HG02885 (cell line): ENCODE measurements around the gene CTDSP1.
A peak's percentile ranks its signal among the peaks of the same experiment; 100 is the strongest.

ENCODE experiments used
- ATAC-seq: cut with Tn5 transposase; IDR thresholded peaks from one replicate; pipeline ENCODE4 v1.9.1; 2021; ENCODE audit warnings: mild to moderate bottlenecking; ENCODE audit not compliant: unreplicated experiment, poor library complexity

The CTDSP1 gene

DNA sequence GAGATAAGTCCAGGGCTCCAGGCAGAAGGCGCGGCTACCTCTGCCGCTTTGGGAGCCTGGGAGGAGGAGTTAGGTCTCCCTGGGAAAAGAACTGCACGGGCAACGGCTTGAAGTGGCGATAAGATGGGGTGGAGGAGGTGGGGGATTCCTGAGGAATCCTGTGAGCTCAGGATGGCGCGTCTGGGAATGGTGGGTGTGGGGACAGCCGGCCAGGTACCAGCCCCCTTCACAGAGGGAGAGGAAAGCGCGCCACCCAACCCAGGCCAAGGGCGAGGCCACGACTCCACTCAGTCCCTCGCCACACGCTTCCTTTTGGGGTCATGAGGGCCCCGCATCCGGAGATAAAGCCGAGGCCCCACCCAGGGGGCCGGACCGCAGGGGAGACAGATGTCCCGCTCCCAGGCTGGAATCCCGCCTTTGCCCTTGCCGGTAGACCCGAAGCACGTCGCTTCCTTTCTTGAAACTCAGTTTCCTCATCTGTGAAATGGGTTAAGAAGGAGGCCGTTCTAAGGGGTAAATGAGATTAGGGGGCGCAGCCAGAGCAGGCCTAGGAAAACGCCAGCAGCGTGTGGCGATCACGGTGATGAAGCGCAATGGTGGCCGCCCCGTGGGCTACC, 1.7 kb upstream of the CTDSP1 start:
- ATAC-seq: peak; percentile 28

DNA sequence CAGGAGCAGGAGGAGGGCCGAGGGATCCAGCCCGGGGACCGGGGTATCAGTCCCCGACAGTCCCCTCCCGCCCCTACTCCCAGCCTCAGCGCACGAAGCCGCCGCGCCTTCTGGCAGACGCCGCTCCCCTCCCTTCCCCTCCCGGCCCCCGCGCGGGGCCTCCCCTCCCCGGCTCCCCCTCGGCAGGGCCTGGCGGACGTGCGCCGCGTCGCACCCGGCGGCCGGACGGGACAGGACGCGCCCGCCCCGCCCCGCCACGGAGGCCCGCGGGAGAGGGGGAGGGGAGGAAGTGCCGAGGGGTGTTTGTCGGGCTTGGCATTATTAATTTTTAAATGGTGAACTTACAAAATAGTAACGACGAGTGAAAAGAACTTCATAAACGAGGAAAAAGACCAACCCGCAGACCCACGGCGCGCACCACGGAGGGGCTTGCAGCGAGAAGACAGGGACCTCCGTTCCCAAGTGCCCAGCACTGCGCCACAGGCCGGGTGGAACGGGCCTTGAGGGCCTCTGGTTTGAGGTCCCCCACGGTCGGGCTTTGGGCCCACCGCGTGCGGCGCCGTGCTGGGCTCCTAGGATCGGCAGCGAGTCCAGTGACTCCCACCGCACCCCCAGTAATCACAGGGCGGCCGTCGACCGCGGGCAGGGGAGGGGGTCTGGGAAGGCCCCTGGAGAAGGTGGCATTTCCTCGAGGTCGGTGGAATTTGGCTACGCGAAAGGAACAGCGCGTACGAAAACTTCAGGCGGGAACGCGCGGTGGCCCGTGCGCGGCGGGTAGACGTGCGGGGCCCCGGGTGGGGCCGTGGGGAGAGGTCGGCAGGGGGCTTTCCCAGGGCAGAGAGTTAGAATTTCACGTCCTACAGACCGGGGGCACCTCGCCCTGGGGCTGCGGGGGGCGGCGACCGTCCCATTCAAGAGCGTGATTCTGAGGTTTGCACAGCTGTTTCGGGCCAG, 954 bp upstream of the CTDSP1 start:
- peak; percentile 23 for ATAC-seq

DNA sequence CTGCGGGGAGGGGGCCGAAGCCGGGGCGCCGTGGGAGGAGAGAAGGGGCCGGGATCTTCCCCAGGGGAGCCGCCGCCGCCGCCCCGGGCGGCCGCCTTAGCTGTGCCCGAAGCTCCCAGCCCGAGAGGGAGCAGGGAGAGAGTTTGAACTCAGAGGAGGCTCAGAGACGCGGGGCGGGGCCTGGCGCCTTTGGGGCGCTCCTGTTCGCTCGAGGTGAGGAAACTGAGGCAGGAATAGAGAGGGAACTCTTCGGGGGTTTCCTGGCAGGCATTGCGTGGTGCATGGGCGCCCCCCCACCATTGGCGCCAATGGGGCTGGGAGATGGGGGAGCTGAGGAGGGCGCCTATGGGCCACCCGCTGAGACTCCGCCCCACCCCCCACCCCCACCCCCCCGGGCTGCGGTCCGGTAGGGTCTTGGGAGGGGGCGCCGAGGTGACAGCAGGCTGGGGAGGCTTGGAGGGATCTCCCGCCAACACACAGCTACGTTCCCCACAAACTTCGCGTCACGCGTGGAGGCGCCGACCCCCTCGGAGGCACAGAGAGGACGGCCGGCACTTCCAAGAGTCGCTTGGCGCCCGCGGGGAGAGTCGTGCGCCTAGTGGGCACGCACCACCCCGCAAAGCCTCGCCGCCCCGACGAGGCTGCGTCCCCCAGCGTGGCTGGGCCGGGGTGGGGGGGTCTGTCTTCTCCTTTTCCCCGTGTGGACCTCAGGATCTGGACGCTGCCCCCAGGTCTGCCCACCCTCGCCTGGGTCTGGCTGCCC, 680 bp downstream of the CTDSP1 start:
- ATAC-seq: no peak

DNA sequence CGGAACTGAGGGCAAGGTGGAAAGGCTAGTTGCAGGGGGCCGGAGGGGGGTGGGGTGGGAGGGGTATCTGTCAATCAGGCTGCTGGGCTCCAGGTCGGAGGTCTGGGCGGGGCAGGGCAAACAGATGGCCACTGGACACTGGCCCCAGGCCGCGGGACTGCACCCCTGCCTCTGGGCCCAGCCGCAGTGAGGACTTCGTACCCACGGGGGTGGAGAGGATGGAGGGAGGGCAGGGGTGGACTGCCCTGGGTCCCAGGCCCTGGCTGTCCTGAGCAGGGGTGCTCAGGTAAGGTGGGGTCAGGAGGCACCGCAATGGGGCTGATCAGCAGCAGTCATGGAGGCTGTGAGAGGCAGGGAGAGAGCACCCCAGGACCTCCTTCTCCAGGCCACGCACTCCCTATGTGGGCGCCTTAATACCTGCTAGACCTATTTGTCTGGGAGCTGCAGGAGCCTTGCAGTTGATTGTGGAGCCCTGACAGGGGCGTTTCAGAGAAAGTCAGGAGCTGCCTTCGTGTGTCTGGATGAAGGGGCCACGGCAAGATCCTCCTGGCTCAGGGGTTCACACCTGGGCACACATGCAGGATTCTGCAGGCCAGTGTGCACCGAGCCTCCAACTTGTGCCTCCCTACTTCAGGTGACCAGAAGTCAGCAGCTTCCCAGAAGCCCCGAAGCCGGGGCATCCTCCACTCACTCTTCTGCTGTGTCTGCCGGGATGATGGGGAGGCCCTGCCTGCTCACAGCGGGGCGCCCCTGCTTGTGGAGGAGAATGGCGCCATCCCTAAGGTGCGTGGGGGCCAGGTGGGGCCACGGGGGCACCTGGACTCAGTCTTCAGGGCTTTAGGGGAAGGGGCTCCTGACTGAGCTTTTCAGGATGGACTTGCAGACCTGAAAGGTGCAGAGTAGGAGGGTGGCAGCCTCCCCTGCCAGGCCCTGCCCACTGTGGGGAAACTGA, 1.5 kb downstream of the CTDSP1 start:
- ATAC-seq: no peak

DNA sequence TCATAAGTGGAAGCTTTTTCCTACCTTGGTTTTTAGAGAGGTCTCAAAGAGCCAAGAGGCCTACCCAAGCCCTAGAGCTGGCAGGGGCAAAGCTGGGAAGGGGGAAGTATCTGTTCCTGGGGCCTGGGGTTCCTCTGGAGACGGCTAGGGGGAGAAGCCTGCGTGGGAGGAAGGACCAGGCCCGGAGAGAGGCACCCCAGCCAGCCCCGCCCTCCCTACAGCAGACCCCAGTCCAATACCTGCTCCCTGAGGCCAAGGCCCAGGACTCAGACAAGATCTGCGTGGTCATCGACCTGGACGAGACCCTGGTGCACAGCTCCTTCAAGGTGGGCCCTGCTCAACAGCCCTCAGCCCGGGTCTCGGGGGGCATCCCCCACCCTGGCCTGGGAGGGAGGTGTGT, 2.2 kb downstream of the CTDSP1 start:
- ATAC-seq: no peak

DNA sequence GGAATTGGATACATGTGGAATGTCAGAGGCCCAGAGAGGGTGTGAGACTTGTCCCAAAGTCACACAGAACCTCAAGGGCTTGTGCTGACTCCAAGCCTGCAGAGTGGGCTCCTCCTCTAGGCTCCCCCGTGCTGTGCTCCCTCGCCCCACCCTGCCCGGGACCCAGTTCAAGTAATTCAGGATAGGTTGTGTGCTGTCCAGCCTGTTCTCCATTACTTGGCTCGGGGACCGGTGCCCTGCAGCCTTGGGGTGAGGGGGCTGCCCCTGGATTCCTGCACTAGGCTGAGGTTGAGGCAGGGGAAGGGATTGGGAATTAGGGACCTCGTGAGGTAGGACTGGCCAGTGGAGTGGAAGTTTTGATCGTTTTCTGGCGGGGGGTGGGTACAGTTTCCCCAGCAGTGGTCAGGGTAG, 2.8 kb downstream of the CTDSP1 start:
- no peak for ATAC-seq

DNA sequence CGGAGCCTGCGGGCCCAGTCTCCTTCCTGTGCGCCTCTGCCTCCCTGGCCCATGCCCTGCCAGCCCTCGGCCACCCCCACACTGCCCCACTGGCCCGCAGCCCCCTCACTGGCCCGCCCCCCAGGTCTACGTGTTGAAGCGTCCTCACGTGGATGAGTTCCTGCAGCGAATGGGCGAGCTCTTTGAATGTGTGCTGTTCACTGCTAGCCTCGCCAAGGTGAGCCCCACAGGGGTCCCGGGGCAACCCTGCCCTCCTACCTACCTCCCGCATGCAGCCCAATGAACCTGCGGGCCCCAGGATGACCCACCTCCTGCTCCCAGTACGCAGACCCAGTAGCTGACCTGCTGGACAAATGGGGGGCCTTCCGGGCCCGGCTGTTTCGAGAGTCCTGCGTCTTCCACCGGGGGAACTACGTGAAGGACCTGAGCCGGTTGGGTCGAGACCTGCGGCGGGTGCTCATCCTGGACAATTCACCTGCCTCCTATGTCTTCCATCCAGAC, 3.3 kb downstream of the CTDSP1 start:
- ATAC-seq: no peak

DNA sequence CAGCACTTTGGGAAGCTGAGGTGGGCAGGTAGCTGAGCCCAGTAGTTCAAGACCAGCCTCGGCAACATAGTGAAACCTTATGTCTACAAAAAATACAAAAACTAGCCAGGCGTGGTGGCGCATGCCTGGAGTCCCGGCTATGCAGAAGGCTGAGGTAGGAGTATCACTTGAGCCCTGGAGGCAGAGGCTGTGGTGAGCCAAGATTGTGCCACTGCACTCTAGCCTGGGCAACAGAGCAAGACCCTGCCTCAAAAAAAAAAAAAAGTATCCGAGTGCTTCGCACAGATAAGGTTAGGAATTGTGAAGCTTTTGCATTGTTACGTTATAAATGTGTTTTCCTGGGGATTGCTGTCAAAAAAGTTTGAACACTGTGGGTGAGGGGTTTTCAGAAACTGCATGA, 4.1 kb downstream of the CTDSP1 start:
- ATAC-seq: no peak

DNA sequence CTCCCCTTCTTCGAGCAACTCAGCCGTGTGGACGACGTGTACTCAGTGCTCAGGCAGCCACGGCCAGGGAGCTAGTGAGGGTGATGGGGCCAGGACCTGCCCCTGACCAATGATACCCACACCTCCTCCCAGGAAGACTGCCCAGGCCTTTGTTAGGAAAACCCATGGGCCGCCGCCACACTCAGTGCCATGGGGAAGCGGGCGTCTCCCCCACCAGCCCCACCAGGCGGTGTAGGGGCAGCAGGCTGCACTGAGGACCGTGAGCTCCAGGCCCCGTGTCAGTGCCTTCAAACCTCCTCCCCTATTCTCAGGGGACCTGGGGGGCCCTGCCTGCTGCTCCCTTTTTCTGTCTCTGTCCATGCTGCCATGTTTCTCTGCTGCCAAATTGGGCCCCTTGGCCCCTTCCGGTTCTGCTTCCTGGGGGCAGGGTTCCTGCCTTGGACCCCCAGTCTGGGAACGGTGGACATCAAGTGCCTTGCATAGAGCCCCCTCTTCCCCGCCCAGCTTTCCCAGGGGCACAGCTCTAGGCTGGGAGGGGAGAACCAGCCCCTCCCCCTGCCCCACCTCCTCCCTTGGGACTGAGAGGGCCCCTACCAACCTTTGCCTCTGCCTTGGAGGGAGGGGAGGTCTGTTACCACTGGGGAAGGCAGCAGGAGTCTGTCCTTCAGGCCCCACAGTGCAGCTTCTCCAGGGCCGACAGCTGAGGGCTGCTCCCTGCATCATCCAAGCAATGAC, 4.8 kb downstream of the CTDSP1 start:
- ATAC-seq: no peak

DNA sequence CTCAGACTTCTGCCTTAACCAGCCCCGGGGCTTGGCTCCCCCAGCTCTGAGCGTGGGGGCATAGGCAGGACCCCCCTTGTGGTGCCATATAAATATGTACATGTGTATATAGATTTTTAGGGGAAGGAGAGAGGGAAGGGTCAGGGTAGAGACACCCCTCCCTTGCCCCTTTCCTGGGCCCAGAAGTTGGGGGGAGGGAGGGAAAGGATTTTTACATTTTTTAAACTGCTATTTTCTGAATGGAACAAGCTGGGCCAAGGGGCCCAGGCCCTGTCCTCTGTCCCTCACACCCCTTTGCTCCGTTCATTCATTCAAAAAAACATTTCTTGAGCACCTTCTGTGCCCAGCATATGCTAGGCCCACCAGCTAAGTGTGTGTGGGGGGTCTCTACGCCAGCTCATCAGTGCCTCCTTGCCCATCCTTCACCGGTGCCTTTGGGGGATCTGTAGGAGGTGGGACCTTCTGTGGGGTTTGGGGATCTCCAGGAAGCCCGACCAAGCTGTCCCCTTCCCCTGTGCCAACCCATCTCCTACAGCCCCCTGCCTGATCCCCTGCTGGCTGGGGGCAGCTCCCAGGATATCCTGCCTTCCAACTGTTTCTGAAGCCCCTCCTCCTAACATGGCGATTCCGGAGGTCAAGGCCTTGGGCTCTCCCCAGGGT, 5.5 kb downstream of the CTDSP1 start:
- ATAC-seq: no peak

DNA sequence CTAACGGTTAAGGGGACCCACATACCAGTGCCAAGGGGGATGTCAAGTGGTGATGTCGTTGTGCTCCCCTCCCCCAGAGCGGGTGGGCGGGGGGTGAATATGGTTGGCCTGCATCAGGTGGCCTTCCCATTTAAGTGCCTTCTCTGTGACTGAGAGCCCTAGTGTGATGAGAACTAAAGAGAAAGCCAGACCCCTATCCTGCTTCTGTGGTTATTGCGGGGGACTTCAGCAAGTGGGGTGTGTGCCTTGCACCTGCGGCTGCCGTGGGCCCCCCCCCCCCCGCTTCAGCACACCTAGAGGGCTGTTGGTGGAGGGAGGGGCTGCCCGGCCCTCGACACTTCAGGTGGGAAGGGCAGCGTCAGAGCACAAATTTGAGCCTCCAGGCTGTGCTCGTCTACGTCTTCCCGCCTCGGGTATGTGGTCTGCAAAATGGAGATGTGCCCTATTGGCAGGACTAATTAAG, 6.1 kb downstream of the CTDSP1 start:
- ATAC-seq: peak; percentile 17

DNA sequence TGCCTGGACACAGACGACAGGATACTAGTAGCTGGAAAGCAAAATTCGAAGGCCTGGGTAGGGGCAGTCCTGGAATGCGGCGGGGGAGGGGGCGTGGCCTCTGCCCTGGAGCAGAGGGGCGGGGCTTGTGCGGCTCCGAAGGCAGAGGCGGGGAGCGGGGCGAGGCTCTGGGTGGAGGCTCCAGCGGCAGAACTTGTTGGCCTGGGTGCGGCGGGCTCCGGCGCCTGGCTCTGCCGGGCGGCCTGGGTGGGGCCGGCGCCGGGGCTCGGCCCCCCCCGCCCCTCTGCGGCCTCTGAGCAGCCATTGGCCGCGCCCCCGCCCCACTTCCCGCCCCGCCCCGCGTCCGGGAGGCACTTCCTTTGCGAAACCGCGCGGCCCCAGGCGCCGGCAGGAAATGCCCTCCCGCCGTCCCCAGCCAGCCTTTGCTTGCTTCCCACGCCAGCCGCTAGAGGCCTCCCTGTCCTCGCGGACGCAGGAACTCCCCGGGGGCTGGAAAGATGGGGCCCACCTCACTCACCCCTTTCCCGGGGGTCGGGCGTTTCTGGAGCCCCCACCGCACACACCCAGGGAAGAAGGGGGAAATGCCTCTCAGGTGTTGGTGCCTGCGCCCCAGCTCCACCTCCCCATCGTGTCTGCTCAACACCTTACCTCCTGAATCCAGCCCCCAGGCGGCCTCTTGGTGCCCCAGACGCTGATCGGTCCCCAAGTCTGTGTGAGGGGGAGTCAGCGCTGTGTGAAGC, 6.7 kb downstream of the CTDSP1 start:
- peak; percentile 89 for ATAC-seq

DNA sequence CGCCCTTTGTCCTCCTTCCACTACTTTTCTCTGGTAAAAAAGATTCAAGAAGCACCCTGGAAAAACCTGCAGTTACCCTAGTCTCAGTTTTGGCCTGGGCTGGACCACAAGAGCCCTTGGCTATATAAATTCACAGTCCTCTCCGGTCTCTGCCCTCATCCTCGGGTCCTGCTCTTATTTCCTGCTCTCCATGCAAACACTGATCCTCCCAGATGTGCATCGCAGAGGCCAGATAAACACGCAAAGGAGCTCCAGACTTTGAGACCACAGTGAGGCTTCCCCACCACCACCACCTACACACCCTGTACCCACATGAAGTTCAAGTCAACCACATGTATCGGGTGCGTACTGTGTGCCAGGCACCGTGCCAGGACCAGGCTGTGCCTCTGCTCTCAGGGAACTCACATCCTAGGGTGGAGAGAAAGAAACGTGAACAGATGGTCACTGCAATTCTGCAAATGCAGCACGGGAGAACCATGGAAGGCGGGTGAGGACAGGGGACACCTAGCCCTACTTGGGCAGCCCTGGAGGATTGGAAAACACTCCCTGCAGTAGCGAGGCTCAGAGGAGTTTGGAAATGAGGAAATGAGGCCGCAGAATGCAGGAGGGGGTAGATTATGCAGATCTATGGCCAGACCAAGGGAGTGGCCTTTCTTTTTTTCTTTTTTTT, 7.4 kb downstream of the CTDSP1 start:
- ATAC-seq: no peak

DNA sequence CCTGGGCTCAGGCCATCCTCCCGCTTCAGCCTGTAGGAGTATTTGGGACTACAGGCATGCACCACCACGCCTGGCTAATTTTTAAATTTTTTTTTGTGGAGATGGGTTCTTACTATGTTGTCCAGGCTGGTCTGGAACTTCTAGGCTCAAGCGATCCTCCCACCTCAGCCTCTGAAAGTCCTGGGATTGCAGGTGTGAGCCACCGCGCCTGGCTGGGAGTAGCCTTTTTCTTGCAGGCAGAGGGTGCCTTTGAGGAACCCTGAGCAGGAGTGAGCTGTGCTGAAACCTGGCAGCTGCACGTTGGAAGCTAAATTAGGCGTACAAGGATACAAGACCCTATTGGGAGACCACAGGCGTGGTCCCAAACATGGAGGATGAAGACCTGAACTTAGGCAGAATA, 8.0 kb downstream of the CTDSP1 start:
- no peak for ATAC-seq

DNA sequence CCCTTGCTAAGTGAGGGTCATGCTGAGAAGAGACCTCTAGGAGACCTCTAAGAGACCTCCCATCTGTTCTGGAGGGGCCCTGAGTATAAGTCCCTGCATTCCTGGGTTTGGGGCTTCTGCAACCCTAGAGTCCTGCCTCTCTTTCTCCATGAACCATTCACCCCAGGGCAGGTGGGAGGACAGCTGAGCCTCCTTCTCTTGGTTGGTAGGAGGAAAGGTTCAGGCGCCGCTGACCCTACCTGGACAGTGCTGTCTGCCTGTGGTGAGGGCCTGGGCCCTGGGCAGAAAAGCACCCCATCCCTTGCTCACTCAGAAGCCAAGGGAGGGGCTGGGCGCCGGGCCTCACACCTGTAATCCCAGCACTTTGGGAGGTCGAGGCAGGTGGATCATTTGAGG, 18.7 kb downstream of the CTDSP1 start:
- ATAC-seq: no peak

DNA sequence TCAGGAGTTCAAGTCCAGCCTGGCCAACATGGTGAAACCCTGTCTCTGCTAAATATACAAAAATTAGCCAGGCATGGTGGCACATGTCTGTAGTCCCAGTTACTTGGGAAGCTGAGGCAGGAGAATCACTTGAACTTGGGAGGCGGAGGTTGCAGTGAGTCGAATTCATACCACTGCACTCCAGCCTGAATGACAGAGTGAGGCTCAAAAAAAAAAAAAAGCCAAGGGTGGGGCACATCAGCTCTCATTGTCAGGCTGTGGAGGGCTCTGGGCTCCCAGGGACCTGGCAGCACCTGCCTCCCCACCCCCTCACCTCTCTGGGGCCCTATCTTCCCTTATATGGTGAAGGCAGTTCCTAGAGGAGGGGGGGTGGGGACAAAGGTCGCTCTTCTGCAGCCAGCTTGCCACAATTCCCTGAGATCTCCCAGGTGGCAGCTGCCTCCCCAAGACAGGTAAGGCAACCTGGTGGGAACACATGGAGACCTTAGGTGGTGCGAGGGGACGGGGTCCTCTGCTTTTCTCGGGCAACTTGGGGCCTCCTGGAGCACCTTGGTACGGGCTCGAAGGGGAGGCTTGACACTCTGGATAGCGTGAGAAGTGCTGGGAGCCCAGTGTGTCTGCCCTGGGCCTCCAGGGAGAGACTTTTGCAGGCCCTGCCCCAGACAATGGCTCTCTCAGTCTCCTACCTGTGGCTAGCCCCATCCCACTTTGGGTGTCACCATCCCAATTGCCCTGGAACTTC, 19.2 kb downstream of the CTDSP1 start, which contains the start of gene VIL1:
Gene VIL1 (plus strand): TSS at position 407 of the 742 bp plus-strand sequence. CDS start 4,656 bp downstream, outside the sequence.
- no peak for ATAC-seq
